Measurements from ENCODE around the gene CLDN7.

The CLDN7 gene

GRCh38 chr17:7252176-7253043 is 9.9 kb downstream of the CLDN7 start, which contains the start of gene ELP5:
Gene ELP5, plus strand, starts transcription at chr17:7252215. Its CDS starts 336 bp downstream, at chr17:7252551.
- H2AK5ac ChIP-seq (ENCODE audit: low read depth, low read length), result peak within 1 kb of the TSS; percentile 4
- no peaks in the 10 kb centered on the region for H3K27me3 ChIP-seq (ENCODE audit: control insufficient read depth in 3 of 3, insufficient read depth in 3 of 3, low read depth in 1 of 3, low read length in 3 of 3)
- H2BK120ac ChIP-seq (ENCODE audit: low read depth, low read length), result no peak within 1 kb of the TSS

GRCh38 chr17:7251661-7252175 is 10.6 kb downstream of the CLDN7 start, which contains the start of gene CTDNEP1:
Gene CTDNEP1, minus strand, starts transcription at chr17:7251734. Its CDS starts 438 bp downstream, at chr17:7251296.
- Histone ChIP-seq H3K18ac (ENCODE audit: low read length) (peak within 1 kb of the TSS; percentile 99), H3K9ac (ENCODE audit: low read depth, low read length, poor library complexity) (peak within 1 kb of the TSS; percentile 97), H4K8ac (ENCODE audit: low read depth, low read length) (no peak within 1 kb of the TSS), H3K14ac (ENCODE audit: low read length) (no peak within 1 kb of the TSS), H2AFZ (ENCODE audit: low read length) (peak within 1 kb of the TSS; percentile 90), H3K36me3 (replicated peaks in 1 of 2; ENCODE audit: control insufficient read depth in 2 of 2, insufficient read depth in 2 of 2, low read length in 2 of 2) (peaks cover 14 to 52% of the 10 kb centered on the region in 2 donors), H3K23ac (ENCODE audit: low read depth, low read length, poor library complexity) (peak within 1 kb of the TSS; percentile 94), H2BK12ac (ENCODE audit: low read length) (no peak within 1 kb of the TSS), H3K27me3 (ENCODE audit: control insufficient read depth in 3 of 3, insufficient read depth in 3 of 3, low read depth in 1 of 3, low read length in 3 of 3) (no peaks in the 10 kb centered on the region), H3K79me1 (ENCODE audit: low read depth, low read length) (peaks cover 17% of the 10 kb centered on the region), H2AK5ac (ENCODE audit: low read depth, low read length) (peak within 1 kb of the TSS; percentile 4), H3K9me3 (replicated peaks in 1 of 2; ENCODE audit: control insufficient read depth in 2 of 2, insufficient read depth in 1 of 2, low read depth in 1 of 2, low read length in 2 of 2) (no peaks in the 10 kb centered on the region), H3K4me2 (ENCODE audit: insufficient read depth, low read length, poor library complexity, severe bottlenecking) (peak within 1 kb of the TSS; percentile 92), H3K4me1 (ENCODE audit: control insufficient read depth in 2 of 2, insufficient read depth in 1 of 2, low read depth in 1 of 2, low read length in 2 of 2) (peaks cover 11 to 13% of the 10 kb centered on the region in 2 donors), H2BK120ac (ENCODE audit: low read depth, low read length) (no peak within 1 kb of the TSS), H2BK5ac (ENCODE audit: low read length) (peak within 1 kb of the TSS; percentile 90), H3K4ac (ENCODE audit: low read length) (no peak within 1 kb of the TSS), H2BK15ac (ENCODE audit: low read length) (peak within 1 kb of the TSS; percentile 3), H4K91ac (ENCODE audit: low read depth, low read length, poor library complexity) (no peak within 1 kb of the TSS), H3K27ac (replicated peaks; ENCODE audit: low read length) (peak within 1 kb of the TSS; percentile 99), H3K4me3 (ENCODE audit: low read length in 2 of 2) (peak within 1 kb of the TSS; percentile 64 to 85)
- DNase-seq (ENCODE audit: low spot score), result no peak
- no CpG with 5 or more reads among the region's 41 CpGs for WGBS, 2 donors (ENCODE audit: extremely low coverage in 2 of 2, insufficient read length in 2 of 2, insufficient replicate concordance in 1 of 2)

More at GRCh38 chr17:7252176-7253043, 9.9 kb downstream of the CLDN7 start, which contains the start of gene ELP5:
- Histone ChIP-seq H3K27ac (replicated peaks; ENCODE audit: low read length) (peak within 1 kb of the TSS; percentile 99), H4K8ac (ENCODE audit: low read depth, low read length) (no peak within 1 kb of the TSS), H3K4me1 (ENCODE audit: control insufficient read depth in 2 of 2, insufficient read depth in 1 of 2, low read depth in 1 of 2, low read length in 2 of 2) (peaks cover 11 to 13% of the 10 kb centered on the region in 2 donors), H3K4ac (ENCODE audit: low read length) (no peak within 1 kb of the TSS), H3K14ac (ENCODE audit: low read length) (no peak within 1 kb of the TSS), H3K9ac (ENCODE audit: low read depth, low read length, poor library complexity) (peak within 1 kb of the TSS; percentile 97), H3K4me3 (ENCODE audit: low read length in 2 of 2) (peak within 1 kb of the TSS; percentile 64 to 85), H2AFZ (ENCODE audit: low read length) (peak within 1 kb of the TSS; percentile 90), H2BK5ac (ENCODE audit: low read length) (peak within 1 kb of the TSS; percentile 90), H2BK15ac (ENCODE audit: low read length) (peak within 1 kb of the TSS; percentile 3), H4K91ac (ENCODE audit: low read depth, low read length, poor library complexity) (no peak within 1 kb of the TSS), H3K23ac (ENCODE audit: low read depth, low read length, poor library complexity) (peak within 1 kb of the TSS; percentile 94), H3K79me1 (ENCODE audit: low read depth, low read length) (peaks cover 16% of the 10 kb centered on the region), H3K4me2 (ENCODE audit: insufficient read depth, low read length, poor library complexity, severe bottlenecking) (peak within 1 kb of the TSS; percentile 92), H3K36me3 (replicated peaks in 1 of 2; ENCODE audit: control insufficient read depth in 2 of 2, insufficient read depth in 2 of 2, low read length in 2 of 2) (peaks cover 13 to 51% of the 10 kb centered on the region in 2 donors), H2BK12ac (ENCODE audit: low read length) (no peak within 1 kb of the TSS), H3K18ac (ENCODE audit: low read length) (peak within 1 kb of the TSS; percentile 99), H3K9me3 (replicated peaks in 1 of 2; ENCODE audit: control insufficient read depth in 2 of 2, insufficient read depth in 1 of 2, low read depth in 1 of 2, low read length in 2 of 2) (no peaks in the 10 kb centered on the region)
- peak; percentile 99 for DNase-seq (ENCODE audit: low spot score)
- no CpG with 5 or more reads among the region's 55 CpGs for WGBS, 2 donors (ENCODE audit: extremely low coverage in 2 of 2, insufficient read length in 2 of 2, insufficient replicate concordance in 1 of 2)

- H3K27me3 ChIP-seq (ENCODE audit: control insufficient read depth in 3 of 3, insufficient read depth in 3 of 3, low read depth in 1 of 3, low read length in 3 of 3), result no peaks in the 10 kb centered on the region
- peak overlapping the region; percentile 37 for H3K23ac ChIP-seq (ENCODE audit: low read depth, low read length, poor library complexity)
- H3K9me3 ChIP-seq (replicated peaks in 1 of 2; ENCODE audit: control insufficient read depth in 2 of 2, insufficient read depth in 1 of 2, low read depth in 1 of 2, low read length in 2 of 2), result no peaks in the 10 kb centered on the region
- peak overlapping the region; percentile 99 for H3K27ac ChIP-seq (replicated peaks; ENCODE audit: low read length)
- H2BK12ac ChIP-seq (ENCODE audit: low read length), result no peak overlapping the region
- peak overlapping the region; percentile 90 for H2AFZ ChIP-seq (ENCODE audit: low read length)
- peak overlapping the region; percentile 93 for H3K18ac ChIP-seq (ENCODE audit: low read length)
- peak overlapping the region; percentile 64 to 85 for H3K4me3 ChIP-seq (ENCODE audit: low read length in 2 of 2)
- no peak overlapping the region for H3K4ac ChIP-seq (ENCODE audit: low read length)
- H3K9ac ChIP-seq (ENCODE audit: low read depth, low read length, poor library complexity), result peak overlapping the region; percentile 97
- peaks cover 16 to 52% of the 10 kb centered on the region in 2 donors for H3K36me3 ChIP-seq (replicated peaks in 1 of 2; ENCODE audit: control insufficient read depth in 2 of 2, insufficient read depth in 2 of 2, low read length in 2 of 2)
- H3K4me1 ChIP-seq (ENCODE audit: control insufficient read depth in 2 of 2, insufficient read depth in 1 of 2, low read depth in 1 of 2, low read length in 2 of 2), result peaks cover 11 to 13% of the 10 kb centered on the region in 2 donors
- peak overlapping the region; percentile 90 for H2BK5ac ChIP-seq (ENCODE audit: low read length)
- WGBS, 2 donors (ENCODE audit: extremely low coverage in 2 of 2, insufficient read length in 2 of 2, insufficient replicate concordance in 1 of 2), result no CpG with 5 or more reads among the region's 55 CpGs
- H2BK15ac ChIP-seq (ENCODE audit: low read length), result no peak overlapping the region
- no peak overlapping the region for H3K14ac ChIP-seq (ENCODE audit: low read length)
- H2BK120ac ChIP-seq (ENCODE audit: low read depth, low read length), result no peak overlapping the region
- no peak overlapping the region for H2AK5ac ChIP-seq (ENCODE audit: low read depth, low read length)
- H3K79me1 ChIP-seq (ENCODE audit: low read depth, low read length), result peaks cover 15% of the 10 kb centered on the region
- H4K8ac ChIP-seq (ENCODE audit: low read depth, low read length), result no peak overlapping the region
- H3K4me2 ChIP-seq (ENCODE audit: insufficient read depth, low read length, poor library complexity, severe bottlenecking), result peak overlapping the region; percentile 92
- no peak for DNase-seq (ENCODE audit: low spot score)
- H4K91ac ChIP-seq (ENCODE audit: low read depth, low read length, poor library complexity), result no peak overlapping the region
Observed at GRCh38 chr17:7250695-7251627, 11.3 kb downstream of the CLDN7 start.
